GM18498 (cell line): Measurements from ENCODE around the gene PHLDA1.

Experiments used
- ATAC-seq: cut with Tn5 transposase; IDR thresholded peaks from one replicate; pipeline ENCODE4 v1.9.1; 2021; ENCODE audit warnings: mild to moderate bottlenecking, moderate library complexity; ENCODE audit not compliant: unreplicated experiment

Gene PHLDA1

GRCh38 chr12:76031414-76032042 is at the start of gene PHLDA1:
TSS of gene PHLDA1 (minus strand) at chr12:76031776.
- peak; percentile 84 for ATAC-seq

GRCh38 chr12:76080729-76081415 is 49.3 kb upstream of the PHLDA1 start:
- no peak for ATAC-seq

DNA sequence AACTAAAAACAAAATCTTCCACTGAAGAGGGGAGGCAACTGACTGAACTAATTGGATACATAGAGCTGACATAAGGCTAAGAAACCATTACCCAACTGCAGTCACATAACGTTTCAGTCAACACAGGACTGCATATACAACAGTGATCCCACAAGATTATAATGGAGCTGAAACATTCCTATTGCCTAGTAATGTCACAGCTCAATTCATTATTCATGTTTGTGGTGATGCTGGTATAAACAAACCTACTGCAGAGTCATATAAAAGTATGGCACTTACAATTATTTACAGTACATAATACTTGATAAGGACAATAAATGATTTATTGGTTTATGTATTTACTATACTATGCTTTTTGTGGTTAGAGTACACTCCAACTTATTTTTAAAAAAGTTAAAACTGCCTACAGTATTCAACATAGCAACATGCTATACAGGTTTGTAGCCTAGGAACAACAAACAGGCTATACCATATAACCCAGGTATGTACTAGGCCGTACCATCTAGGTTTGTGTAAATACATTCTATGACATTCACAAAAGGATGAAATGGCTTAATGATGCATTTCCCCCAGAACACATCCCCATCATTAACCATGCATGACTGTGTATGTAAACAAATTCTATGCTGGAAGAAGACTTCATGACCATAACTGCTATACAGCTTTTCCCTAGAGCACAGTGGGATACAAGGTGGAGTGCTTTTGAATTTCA is 48.6 kb upstream of the PHLDA1 start:
- no peak for ATAC-seq

GRCh38 chr12:76078748-76079147 is 47.2 kb upstream of the PHLDA1 start:
- ATAC-seq: no peak

- no peak for ATAC-seq
Measured at GRCh38 chr12:76075448-76075847, 43.9 kb upstream of the PHLDA1 start.

DNA sequence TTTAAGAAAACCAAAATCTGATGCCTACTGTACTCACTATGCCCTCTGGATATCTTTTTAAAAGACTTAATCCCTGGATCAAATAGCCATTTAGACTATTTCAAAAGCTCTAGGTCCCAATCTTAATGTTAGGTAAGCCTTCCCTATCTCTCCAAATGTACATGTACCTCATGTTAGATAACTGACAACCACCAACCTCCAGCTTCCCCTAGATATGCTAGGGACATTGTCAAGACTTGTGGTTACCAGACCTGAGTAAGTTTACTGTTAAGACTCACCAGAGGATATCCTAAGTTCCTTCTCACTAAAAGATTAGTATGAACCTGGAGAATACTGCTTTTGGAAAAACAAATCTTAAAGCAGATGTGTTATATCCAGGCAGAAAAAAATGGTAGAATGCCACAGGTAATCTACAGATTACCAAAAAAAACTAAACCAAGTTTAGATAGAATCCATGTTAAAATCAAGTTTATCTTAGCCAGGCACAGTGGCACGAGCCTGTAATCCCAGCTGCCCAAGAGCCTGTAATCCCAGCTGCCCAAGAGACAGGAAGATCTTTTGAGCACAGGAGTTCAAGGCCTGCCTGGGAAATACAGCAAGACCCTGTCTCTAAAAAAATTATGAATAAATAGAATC is 43.2 kb upstream of the PHLDA1 start:
- no peak for ATAC-seq

- ATAC-seq: no peak
Measured at GRCh38 chr12:76073561-76073960, 42.0 kb upstream of the PHLDA1 start.

- no peak for ATAC-seq
Measured at GRCh38 chr12:76072568-76072967, 41.0 kb upstream of the PHLDA1 start.

DNA sequence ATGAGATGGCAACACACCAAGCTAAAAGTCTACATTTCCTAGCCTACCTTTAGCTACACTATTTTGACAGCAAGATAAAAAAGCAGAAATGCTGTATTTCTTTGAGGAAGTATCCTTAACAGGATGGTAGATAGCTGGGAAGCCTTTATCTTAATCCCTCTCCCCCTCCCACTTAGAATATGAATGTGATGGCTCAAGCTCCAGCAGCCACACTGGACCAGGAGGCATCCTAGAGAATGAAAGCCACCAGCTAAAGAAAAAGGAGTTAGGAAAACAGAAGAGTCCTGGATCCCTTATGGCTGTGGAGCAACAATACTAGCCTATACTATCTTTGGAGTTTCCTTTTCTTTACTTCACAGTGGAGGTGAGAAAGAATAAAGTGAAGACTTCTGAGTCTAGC is 37.8 kb upstream of the PHLDA1 start:
- no peak for ATAC-seq

- ATAC-seq: no peak
Measured at GRCh38 chr12:76065917-76066316, 34.3 kb upstream of the PHLDA1 start.

GRCh38 chr12:76064904-76065303 is 33.3 kb upstream of the PHLDA1 start:
- no peak for ATAC-seq

DNA sequence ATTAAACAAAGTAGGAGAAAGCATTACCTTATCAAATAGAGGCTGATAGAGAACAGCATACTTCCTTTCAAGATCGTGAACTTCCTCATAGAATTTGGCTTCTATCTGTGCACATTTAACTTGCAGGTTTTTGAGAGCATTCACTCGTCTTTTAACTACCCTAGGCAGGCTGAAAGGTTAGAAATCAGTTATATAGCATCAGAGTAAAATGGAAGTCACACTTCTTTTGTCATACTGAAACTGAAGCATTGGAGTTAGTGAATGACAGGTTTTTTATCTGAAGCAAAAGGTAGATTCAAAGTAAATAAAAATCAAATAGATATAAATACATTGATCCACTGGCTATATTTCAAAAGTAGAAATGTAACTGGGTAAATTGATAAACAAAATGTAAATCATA is 28.5 kb upstream of the PHLDA1 start:
- no peak for ATAC-seq

- no peak for ATAC-seq
Measured at GRCh38 chr12:76057326-76057725, 25.8 kb upstream of the PHLDA1 start.

DNA sequence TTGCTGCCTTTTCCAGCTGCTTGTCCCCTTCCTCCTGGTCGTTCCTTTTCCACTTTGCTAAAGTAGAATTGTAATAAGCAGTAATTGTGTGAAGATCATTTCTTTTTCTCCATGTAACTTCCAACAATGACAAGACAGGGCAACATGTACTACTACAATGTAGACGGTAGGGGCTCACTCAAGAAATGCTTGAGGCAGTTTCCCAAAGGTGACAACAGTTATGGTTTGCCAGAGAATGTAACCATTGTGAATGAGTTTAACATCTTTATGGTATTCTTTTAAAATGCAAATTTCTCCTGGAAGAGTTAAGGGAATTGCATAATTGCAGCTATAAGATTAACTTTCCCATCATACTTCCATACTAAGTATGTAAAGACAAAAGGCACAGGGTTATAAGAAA is 23.8 kb upstream of the PHLDA1 start:
- no peak for ATAC-seq

GRCh38 chr12:76049575-76050251 is 18.1 kb upstream of the PHLDA1 start:
- no peak for ATAC-seq

- ATAC-seq: no peak
Measured at GRCh38 chr12:76047742-76048141, 16.2 kb upstream of the PHLDA1 start.

- ATAC-seq: no peak
Measured at GRCh38 chr12:76047060-76047459, 15.5 kb upstream of the PHLDA1 start.

GRCh38 chr12:76043377-76043776 is 11.8 kb upstream of the PHLDA1 start:
- no peak for ATAC-seq

- no peak for ATAC-seq
Measured at GRCh38 chr12:76042147-76042546, 10.6 kb upstream of the PHLDA1 start.

GRCh38 chr12:76041406-76041805 is 9.8 kb upstream of the PHLDA1 start:
- no peak for ATAC-seq

- ATAC-seq: no peak
Measured at GRCh38 chr12:76040461-76040860, 8.9 kb upstream of the PHLDA1 start.
